Upper lobe of left lung (tissue), 4 donors: Measurements from ENCODE around the gene GOLGA3.

ENCODE experiments used
- POLR2A ChIP-seq, 4 donors: fragments of 450-650 bp; IDR thresholded peaks; one replicate each; pipeline ENCODE4 v1.5.1; 2016 to 2017; ENCODE audit warnings: antibody characterized with exemption in 4 of 4, mild to moderate bottlenecking in 2 of 4
- TF ChIP-seq, protein P1 (sequence below), 6 experiments: fragments of 450-650 bp in 4 of 6; fragments of 200-600 bp in 2 of 6; sonication (generic) in 2 of 6; IDR thresholded peaks; one replicate each; pipeline ENCODE4 v1.5.1; 2016 to 2019; ENCODE audit warnings: antibody characterized with exemption in 6 of 6

DNA sequence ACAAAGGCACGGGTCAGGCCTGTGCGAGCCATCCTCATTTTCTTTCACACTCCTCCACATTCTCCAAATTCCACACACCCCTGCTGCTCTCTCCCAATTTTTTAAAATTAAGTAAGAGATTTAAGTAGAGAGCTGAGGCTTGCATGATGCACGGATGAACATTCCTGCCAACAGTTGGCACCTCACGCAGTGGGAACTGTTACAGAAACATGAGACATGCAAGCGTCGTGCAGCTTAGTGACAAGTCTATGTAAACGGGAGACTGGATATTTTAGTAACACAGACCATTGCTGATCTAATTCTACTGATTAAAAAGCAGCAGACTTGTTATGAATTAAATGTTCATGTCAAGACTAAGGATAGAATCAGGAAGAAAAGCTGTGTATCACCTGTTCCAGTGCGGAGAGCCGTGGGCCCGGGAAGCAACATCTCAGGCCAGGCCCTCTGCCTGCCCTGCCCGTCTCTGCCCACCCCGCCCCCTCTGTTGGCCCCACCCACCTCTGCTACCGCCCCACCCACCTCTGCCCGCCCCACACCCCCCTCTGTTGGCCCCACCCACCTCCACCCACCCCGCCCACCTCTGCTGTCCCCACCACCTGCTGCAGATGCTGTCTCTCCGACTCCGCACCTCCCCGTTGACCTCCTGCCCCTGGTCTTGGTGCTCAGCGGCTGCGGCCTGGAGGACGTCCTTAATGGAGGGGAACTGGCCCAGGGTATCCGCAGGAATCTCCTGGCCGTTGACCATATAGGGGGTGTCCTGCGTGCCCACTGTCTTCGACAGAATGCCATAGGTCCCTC, 21.2 kb downstream of the GOLGA3 start:
- TF ChIP-seq, protein P1, sequence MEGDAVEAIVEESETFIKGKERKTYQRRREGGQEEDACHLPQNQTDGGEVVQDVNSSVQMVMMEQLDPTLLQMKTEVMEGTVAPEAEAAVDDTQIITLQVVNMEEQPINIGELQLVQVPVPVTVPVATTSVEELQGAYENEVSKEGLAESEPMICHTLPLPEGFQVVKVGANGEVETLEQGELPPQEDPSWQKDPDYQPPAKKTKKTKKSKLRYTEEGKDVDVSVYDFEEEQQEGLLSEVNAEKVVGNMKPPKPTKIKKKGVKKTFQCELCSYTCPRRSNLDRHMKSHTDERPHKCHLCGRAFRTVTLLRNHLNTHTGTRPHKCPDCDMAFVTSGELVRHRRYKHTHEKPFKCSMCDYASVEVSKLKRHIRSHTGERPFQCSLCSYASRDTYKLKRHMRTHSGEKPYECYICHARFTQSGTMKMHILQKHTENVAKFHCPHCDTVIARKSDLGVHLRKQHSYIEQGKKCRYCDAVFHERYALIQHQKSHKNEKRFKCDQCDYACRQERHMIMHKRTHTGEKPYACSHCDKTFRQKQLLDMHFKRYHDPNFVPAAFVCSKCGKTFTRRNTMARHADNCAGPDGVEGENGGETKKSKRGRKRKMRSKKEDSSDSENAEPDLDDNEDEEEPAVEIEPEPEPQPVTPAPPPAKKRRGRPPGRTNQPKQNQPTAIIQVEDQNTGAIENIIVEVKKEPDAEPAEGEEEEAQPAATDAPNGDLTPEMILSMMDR (IDR thresholded peaks at IDR 0.05): no peak
- no peak for TF ChIP-seq POLR2A (IDR thresholded peaks at IDR 0.05)
